ENCODE results near the gene CAPN10.

DNA sequence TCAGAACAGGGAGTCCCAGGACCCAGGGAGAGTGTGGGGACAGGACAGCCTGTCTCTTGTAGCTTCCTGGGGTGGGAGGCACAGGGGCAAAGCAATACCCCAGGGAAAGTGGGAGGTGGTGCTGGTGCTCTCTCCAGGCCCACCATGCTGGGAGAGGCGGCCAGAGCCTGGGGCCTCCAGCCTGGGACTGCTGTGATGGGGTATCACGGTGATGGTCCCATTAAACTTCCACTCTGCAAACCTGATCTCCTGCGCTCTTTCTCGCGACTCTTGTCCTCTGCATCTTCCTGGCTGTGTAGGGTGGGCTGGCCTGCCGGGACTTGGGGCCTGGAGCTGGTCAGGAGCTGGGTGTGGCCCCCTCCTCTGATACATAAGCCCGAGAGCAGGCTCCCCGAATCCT is 8.0 kb upstream of the CAPN10 start:
- TF ChIP-seq, protein P1, sequence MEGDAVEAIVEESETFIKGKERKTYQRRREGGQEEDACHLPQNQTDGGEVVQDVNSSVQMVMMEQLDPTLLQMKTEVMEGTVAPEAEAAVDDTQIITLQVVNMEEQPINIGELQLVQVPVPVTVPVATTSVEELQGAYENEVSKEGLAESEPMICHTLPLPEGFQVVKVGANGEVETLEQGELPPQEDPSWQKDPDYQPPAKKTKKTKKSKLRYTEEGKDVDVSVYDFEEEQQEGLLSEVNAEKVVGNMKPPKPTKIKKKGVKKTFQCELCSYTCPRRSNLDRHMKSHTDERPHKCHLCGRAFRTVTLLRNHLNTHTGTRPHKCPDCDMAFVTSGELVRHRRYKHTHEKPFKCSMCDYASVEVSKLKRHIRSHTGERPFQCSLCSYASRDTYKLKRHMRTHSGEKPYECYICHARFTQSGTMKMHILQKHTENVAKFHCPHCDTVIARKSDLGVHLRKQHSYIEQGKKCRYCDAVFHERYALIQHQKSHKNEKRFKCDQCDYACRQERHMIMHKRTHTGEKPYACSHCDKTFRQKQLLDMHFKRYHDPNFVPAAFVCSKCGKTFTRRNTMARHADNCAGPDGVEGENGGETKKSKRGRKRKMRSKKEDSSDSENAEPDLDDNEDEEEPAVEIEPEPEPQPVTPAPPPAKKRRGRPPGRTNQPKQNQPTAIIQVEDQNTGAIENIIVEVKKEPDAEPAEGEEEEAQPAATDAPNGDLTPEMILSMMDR (IDR thresholded peaks at IDR 0.05), result no peak
- TF ChIP-seq POLR2A (IDR thresholded peaks at IDR 0.05) (no peak), POLR2AphosphoS5 (IDR thresholded peaks at IDR 0.05) (no peak), EP300 (IDR thresholded peaks at IDR 0.05; ENCODE audit: low read depth) (no peak)
